WI38 (cell line): ENCODE results near the gene UBE2K.
"Not testable (repeated sequence)": the region's sequence is repeated elsewhere in the genome, so short reads cannot be mapped to it uniquely, and the experiment has no call there.

ENCODE experiments used
- H3K4me3 ChIP-seq: 2 replicates; pipeline ENCODE4 v1.5.1; 2011; ENCODE audit warnings: low read depth, mild to moderate bottlenecking, control low read depth, low read length
- TF ChIP-seq, protein P1 (sequence below): IDR thresholded peaks from 2 replicates; pipeline ENCODE4 v1.5.1; 2012; ENCODE audit warnings: low read depth, mild to moderate bottlenecking, control low read depth, low read length

UBE2K gene, protein sequence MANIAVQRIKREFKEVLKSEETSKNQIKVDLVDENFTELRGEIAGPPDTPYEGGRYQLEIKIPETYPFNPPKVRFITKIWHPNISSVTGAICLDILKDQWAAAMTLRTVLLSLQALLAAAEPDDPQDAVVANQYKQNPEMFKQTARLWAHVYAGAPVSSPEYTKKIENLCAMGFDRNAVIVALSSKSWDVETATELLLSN

DNA sequence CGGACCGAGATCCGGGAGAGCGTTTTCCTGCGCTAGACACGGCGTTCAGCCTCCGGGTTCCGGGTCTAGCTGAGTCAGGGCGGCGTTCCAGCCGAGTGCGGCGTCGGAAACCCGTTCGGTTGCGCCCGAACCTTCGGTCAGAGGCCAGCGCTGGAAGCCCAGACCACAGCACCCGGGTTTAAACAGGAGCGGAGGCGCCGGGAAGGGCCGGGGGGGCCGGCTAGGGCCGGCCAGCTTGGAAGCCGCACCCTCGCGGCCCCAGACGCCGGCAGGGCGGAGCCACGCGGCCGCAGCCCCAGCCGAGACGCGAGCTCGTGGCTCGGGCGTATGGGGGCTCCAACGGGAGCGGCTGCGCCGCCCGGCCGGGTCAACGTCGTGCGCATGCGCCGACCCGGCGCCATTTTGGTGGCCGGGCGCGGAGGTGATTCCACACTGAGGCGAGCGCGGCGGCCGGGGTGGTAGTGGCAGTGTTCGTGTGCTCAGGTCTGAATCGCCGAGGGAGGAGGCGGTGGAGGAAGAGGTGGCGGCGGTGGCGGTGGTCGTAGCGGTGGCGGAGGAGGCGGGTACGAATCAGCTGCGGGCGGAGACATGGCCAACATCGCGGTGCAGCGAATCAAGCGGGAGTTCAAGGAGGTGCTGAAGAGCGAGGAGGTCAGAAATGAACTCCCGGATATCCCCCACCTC is at the start of gene UBE2K:
TSS of gene UBE2K (plus strand) at position 397 of the 684 bp plus-strand sequence. CDS start at position 589, 192 bp downstream.
- TF ChIP-seq, protein P1, sequence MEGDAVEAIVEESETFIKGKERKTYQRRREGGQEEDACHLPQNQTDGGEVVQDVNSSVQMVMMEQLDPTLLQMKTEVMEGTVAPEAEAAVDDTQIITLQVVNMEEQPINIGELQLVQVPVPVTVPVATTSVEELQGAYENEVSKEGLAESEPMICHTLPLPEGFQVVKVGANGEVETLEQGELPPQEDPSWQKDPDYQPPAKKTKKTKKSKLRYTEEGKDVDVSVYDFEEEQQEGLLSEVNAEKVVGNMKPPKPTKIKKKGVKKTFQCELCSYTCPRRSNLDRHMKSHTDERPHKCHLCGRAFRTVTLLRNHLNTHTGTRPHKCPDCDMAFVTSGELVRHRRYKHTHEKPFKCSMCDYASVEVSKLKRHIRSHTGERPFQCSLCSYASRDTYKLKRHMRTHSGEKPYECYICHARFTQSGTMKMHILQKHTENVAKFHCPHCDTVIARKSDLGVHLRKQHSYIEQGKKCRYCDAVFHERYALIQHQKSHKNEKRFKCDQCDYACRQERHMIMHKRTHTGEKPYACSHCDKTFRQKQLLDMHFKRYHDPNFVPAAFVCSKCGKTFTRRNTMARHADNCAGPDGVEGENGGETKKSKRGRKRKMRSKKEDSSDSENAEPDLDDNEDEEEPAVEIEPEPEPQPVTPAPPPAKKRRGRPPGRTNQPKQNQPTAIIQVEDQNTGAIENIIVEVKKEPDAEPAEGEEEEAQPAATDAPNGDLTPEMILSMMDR: no peak
- H3K4me3 ChIP-seq: peak within 1 kb of the TSS; percentile 92

DNA sequence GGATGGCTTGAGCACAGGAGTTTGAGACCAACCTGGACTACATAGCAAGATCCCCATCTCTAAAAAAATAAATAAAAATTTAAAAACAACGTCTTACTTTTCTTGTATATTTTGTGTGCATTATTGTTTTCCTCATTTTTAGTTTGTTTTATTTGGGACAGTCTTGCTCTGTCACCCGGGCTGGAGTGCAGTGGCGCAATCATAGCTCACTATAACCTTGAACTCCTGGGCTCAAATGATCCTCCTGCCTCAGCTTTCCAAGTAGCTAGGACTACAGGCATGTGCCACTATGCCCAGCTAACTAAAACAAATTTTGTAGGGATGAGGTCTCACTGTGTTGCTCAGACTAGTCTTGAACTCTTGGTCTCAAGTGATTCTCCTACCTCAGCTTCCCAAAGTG is 49.7 kb upstream of the UBE2K start:
- H3K4me3 ChIP-seq: no peak overlapping the region
- TF ChIP-seq, protein P1: no peak

DNA sequence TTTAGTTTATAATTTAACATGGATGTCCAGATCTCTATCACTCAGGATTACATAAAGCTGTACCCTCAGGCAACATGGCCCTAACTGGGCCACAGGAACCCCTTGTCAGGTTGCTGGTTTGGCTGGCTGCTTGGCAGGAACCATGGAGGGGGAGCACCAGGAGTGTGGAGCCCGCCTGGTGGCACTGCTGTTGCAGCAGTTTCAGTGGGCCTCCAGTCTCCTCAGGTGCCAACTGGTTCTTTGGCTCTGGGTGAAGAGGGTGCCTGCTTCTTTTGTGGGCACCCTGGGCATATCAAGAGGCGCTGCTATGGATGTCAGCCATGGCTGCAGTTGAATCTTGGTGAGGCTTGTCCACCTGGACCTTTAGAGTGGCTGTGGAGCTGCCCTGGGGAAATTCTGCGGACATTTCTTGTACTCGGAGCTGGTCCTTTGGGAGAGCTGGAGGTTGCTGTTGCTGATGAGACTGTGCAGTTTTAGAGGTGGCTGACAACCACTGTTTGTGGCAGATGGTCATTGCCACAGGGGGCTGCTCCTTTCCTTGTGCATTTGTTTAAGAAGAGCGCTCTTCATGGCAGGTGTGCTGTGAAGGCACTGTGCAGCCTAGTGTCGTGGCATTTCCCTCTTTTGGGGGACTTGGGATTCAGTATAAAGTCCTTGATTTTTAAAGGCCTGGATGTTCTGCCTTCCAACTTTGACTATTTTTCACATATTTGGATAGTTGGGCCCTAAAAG is 48.9 kb upstream of the UBE2K start:
- no peak overlapping the region for H3K4me3 ChIP-seq
- TF ChIP-seq, protein P1: no peak

DNA sequence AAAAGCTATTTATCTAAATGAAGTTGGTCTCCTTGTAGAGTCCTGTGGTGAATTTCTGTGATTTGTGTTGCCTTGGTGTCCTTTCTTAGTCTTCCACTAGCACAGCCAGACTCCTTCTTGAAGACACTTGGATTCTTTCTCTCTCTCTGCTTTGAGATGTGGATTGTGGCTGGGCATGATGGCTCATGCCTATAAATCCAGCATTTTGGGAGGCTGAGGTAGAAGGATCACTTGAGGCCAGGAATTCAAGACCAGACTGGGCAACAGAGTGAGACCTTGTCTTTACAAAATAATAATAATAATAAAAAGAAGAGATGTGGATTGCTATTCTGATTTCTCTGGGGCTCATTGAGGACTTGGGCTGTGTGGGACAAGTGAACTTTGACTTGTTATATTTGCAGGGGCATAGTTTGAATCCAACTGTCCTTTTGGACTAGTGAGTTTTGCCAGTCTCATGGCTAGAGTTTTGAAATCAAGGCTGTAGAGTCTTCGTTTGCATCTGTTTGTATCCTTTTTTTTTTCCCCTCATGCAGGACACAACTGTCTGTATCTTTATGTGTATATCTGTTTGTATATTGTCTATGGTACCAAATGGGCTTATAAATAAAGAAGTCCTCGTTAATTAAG is 48.2 kb upstream of the UBE2K start:
- no peak overlapping the region for H3K4me3 ChIP-seq
- TF ChIP-seq, protein P1: no peak

DNA sequence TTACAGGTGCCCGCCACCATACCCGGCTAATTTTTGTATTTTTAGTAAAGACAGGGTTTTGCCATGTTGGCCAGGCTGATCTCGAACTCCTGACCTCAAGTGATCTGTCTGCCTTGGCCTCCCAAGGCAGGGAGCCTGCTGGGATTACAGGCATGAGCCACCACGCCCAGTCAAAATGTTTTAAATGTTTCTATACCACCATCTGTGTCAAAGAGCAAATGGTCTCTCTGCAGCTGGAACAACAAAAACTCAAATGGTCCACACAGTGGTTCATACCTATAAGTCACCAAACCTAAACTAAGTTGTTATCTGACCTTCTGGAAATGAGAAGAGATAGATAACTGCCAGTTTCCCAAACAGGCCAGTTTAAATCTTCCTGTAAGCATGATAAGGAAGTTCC is 46.4 kb upstream of the UBE2K start:
- H3K4me3 ChIP-seq: not testable (repeated sequence)

DNA sequence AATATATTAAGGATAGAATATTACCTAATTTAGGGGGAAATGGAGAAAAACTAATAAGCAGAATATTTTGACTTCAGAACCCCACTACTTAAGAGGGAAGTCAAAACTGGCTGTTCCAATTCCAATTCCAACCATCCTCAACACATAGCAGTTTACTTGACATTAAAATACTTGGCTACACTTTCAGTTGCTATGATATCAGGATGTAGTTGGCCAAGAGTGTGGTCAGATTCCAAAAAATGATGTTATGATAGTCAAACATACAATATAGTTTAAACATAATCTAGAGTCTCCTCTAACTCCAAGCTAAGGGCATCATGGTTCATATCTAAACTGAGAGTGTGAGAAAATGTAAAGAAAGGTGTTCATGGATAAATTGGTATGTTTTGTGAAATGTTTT is 42.7 kb upstream of the UBE2K start:
- H3K4me3 ChIP-seq: no peak overlapping the region
- TF ChIP-seq, protein P1: no peak

DNA sequence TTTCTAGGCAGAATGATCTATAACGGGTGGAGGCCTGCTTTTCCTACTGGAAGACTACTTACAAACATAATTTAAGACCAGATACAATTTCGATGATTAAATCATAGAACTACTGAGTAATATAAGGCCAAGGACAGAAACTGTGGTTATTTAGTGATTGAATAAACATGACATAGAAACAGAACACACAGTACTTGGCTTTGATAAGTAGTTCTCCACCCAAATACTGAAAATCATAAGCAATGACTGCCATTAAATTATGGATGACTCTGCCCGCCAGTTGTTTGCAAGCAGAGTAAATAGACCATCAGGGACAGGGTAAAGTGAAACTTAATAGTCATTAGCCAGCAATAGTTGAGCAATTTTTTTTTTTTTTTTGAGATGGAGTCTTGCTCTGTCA is 42.1 kb upstream of the UBE2K start:
- no peak overlapping the region for H3K4me3 ChIP-seq
- TF ChIP-seq, protein P1: no peak

DNA sequence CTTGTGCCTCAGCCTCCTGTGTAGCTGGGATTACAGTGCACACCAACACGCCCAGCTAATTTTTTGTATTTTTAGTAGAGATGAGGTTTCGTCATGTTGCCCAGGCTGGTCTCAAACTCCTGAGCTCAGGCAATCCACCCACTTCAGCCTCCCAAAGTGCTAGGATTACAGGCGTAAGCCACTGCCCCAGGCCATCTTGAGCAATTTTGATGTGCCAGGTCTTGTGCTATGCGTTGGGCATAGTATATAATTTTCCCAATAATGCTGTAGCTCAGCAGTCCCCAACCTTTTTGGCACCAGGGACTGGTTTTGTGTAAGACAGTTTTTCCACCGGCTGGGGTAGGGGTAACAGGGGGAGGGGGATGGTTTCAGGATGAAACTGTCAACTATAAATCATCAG is 41.3 kb upstream of the UBE2K start:
- H3K4me3 ChIP-seq: not testable (repeated sequence)
